GM06990 (cell line): ENCODE results near the gene CD101.

ENCODE experiments used
- DNase-seq: peaks from one replicate; pipeline ENCODE4 v3.0.0-alpha.2; 2011; ENCODE audit not compliant: insufficient read length; ENCODE audit errors: extremely low read depth
- H3K27me3 ChIP-seq: replicated peaks from 2 replicates; pipeline ENCODE4 v1.6.0; 2011; ENCODE audit warnings: low read length; ENCODE audit not compliant: control insufficient read depth, insufficient read depth
- H3K36me3 ChIP-seq: 2 replicates; pipeline ENCODE4 v1.5.1; 2011; ENCODE audit warnings: low read length; ENCODE audit not compliant: control insufficient read depth, insufficient read depth
- H3K4me3 ChIP-seq: replicated peaks from 2 replicates; pipeline ENCODE4 v1.5.1; 2011; ENCODE audit warnings: low read depth, mild to moderate bottlenecking, control low read depth, low read length
- TF ChIP-seq, protein P1 (sequence below): IDR thresholded peaks from 2 replicates; pipeline ENCODE4 v1.5.1; 2011; ENCODE audit warnings: low read length, control low read depth, mild to moderate bottlenecking, inconsistent platforms; ENCODE audit not compliant: insufficient read depth, poor library complexity, severe bottlenecking

CD101 gene

DNA sequence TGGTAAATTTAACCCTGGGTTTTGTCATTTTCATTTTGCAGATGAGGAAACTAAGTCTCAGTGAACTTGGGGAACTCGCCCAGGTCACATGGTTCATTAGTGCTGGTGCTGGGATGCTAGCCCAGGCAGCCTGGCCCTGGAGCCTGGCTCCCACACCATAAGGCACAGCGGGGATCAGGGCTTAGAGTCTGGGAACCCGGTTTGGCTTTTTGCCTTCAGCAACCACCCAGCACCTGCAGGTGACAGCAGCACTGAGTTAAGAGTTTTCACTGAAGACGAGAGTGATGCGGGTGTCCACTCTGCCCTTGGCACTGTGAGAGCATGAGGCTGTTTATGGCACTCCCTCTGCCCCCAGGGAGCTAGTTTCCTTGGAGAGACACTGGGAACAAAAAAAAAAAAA lies 18.4 kb upstream of the CD101 start:
- Histone ChIP-seq H3K4me3 (no peak overlapping the region), H3K27me3 (no peaks in the 10 kb centered on the region; the same call in 1 of the 2 replicates), H3K36me3 (no peaks in the 10 kb centered on the region)
- TF ChIP-seq, protein P1, sequence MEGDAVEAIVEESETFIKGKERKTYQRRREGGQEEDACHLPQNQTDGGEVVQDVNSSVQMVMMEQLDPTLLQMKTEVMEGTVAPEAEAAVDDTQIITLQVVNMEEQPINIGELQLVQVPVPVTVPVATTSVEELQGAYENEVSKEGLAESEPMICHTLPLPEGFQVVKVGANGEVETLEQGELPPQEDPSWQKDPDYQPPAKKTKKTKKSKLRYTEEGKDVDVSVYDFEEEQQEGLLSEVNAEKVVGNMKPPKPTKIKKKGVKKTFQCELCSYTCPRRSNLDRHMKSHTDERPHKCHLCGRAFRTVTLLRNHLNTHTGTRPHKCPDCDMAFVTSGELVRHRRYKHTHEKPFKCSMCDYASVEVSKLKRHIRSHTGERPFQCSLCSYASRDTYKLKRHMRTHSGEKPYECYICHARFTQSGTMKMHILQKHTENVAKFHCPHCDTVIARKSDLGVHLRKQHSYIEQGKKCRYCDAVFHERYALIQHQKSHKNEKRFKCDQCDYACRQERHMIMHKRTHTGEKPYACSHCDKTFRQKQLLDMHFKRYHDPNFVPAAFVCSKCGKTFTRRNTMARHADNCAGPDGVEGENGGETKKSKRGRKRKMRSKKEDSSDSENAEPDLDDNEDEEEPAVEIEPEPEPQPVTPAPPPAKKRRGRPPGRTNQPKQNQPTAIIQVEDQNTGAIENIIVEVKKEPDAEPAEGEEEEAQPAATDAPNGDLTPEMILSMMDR: no peak
- DNase-seq: no peak

DNA sequence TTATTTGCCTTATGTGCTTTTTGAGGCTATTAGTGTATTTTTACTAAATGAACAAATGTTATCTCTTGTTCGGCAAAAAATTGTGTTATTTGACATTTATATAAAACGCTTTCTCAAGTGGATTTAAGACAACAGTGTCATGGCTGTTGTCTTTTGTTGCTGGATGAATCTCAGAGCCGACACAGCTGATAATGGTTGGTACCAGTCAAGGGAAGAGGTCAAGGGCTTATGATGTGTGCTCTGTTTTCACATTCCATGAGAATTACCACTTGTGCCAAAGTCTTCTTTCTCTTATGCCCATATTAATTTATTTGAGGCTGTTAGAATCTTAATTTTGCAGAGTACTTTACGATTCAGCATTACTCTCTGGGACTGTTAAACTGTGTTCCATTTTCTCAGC lies 17.9 kb upstream of the CD101 start:
- TF ChIP-seq, protein P1: no peak
- no peak for DNase-seq
- no peak overlapping the region for H3K4me3 ChIP-seq
- no peaks in the 10 kb centered on the region for H3K36me3 ChIP-seq
- no peaks in the 10 kb centered on the region; the same call in 1 of the 2 replicates for H3K27me3 ChIP-seq

DNA sequence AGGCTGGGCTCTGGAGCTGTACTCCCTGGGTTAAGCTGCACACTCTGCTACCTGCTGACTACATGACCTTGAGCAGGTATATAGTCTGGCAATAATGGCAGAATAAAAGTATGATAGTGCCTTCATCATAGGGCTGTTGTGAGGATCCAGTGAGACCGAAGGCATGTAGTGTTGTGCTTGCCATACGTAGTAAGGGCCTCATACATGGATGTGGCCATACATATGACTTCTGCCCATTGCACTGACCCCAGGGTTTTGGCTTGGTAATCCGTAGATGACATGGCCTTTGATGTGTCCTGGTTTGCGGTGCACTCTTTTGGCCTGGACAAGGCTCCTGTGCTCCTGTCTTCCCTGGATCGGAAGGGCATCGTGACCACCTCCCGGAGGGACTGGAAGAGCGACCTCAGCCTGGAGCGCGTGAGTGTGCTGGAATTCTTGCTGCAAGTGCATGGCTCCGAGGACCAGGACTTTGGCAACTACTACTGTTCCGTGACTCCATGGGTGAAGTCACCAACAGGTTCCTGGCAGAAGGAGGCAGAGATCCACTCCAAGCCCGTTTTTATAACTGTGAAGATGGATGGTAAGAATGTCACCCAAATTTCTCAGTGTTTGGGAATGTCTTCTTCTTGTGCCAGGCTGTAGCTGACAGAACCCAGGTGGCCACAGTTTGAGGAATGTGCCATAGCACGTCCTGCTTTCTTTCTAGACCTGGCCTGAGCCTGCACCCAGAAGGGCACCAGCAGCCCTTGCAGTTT lies 17.0 kb upstream of the CD101 start:
- Histone ChIP-seq H3K36me3 (no peaks in the 10 kb centered on the region), H3K4me3 (no peak overlapping the region), H3K27me3 (no peaks in the 10 kb centered on the region; the same call in 1 of the 2 replicates)
- TF ChIP-seq, protein P1: no peak
- DNase-seq: no peak

DNA sequence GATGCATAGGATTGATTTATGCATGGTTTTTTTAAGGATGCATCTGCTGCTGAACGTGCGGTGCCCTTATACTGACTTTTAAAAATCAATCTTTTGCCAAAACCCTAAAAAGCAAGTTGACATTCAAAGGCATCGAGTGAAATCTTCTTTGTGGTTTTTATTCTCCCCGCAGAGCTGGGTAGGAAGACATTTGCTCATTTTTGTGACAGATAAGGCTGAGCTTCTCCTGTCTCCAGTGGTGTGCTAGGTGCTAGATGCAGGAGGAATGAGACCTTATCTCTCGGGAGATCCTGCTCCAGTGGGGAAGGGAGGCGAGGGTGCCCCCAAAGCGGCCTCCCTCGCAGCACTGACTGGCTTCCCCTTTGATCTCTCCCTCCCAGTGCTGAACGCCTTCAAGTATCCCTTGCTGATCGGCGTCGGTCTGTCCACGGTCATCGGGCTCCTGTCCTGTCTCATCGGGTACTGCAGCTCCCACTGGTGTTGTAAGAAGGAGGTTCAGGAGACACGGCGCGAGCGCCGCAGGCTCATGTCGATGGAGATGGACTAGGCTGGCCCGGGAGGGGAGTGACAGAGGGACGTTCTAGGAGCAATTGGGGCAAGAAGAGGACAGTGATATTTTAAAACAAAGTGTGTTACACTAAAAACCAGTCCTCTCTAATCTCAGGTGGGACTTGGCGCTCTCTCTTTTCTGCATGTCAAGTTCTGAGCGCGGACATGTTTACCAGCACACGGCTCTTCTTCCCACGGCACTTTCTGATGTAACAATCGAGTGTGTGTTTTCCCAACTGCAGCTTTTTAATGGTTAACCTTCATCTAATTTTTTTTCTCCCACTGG lies 14.9 kb upstream of the CD101 start:
- no peak for DNase-seq
- Histone ChIP-seq H3K36me3 (no peaks in the 10 kb centered on the region), H3K4me3 (no peak overlapping the region), H3K27me3 (no peaks in the 10 kb centered on the region; the same call in 1 of the 2 replicates)
- TF ChIP-seq, protein P1: no peak

DNA sequence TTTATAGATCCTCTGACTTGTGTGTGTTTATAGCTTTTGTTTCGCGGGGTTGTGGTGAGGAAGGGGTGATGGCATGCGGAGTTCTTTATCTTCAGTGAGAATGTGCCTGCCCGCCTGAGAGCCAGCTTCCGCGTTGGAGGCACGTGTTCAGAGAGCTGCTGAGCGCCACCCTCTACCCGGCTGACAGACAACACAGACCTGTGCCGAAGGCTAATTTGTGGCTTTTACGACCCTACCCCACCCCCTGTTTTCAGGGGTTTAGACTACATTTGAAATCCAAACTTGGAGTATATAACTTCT lies 14.4 kb upstream of the CD101 start:
- Histone ChIP-seq H3K27me3 (no peaks in the 10 kb centered on the region; the same call in 1 of the 2 replicates), H3K4me3 (no peak overlapping the region), H3K36me3 (no peaks in the 10 kb centered on the region)
- TF ChIP-seq, protein P1: no peak
- DNase-seq: no peak
